ENCODE results near the gene ZMYM5. TPM values are rescaled to one million over a fixed set of nuclear protein-coding genes. Genes with fewer than 3 reads are reported as not detected.

ZMYM5 gene
- total and polyA plus RNA-seq, 2 of the 8 experiments (the other 6 are each of a cell fraction or from before 2014, with no cell fraction given): 4.9 to 7.9 TPM

DNA sequence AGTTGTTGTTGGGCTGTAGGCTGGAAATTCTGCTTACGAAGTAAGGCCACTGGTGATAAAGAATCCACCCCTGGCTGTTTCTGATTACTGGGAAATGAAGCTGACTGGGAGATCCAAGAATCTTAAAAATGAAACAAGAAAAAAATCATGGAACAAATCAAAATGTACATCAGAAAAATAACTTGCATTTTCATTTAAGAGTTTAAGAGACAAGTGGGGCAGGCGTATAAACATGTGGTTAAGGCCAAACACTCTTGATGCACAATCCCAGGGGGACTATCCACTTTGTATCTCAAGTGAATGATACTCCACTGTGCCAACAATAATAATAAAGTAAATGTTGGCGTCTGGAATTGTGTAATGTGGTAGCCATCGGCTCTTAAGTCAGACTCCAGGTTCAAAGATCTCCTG lies 24.6 kb downstream of the ZMYM5 start:
- DNase-seq (ENCODE audit: low read depth in 1 of 2, low spot score in 2 of 2): no peak
- H4K5ac ChIP-seq (ENCODE audit: insufficient read length, low read depth, low read length): no peak overlapping the region
- H3K56ac ChIP-seq (replicated peaks; ENCODE audit: insufficient read length, low read depth, low read length): no peak overlapping the region
- no peak overlapping the region for H3K4ac ChIP-seq (replicated peaks; ENCODE audit: insufficient read length, low read depth, low read length)
- no peak overlapping the region for H3K4me2 ChIP-seq (ENCODE audit: insufficient read depth in 1 of 2, low read depth in 2 of 2, low read length in 2 of 2)
- TF ChIP-seq BACH1 (IDR thresholded peaks at IDR 0.05; ENCODE audit: low read length): no peak
- TF ChIP-seq, protein P1, sequence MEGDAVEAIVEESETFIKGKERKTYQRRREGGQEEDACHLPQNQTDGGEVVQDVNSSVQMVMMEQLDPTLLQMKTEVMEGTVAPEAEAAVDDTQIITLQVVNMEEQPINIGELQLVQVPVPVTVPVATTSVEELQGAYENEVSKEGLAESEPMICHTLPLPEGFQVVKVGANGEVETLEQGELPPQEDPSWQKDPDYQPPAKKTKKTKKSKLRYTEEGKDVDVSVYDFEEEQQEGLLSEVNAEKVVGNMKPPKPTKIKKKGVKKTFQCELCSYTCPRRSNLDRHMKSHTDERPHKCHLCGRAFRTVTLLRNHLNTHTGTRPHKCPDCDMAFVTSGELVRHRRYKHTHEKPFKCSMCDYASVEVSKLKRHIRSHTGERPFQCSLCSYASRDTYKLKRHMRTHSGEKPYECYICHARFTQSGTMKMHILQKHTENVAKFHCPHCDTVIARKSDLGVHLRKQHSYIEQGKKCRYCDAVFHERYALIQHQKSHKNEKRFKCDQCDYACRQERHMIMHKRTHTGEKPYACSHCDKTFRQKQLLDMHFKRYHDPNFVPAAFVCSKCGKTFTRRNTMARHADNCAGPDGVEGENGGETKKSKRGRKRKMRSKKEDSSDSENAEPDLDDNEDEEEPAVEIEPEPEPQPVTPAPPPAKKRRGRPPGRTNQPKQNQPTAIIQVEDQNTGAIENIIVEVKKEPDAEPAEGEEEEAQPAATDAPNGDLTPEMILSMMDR (IDR thresholded peaks at IDR 0.05; ENCODE audit: control extremely low read depth in 1 of 3, insufficient read depth in 1 of 3, low read depth in 1 of 3, low read length in 3 of 3): no peak
- no peaks in the 10 kb centered on the region for H3K9me3 ChIP-seq (ENCODE audit: insufficient read depth in 2 of 2, low read depth in 1 of 2, low read length in 1 of 2)
- H2BK5ac ChIP-seq (ENCODE audit: low read depth, low read length): no peak overlapping the region
- no peak overlapping the region for H2BK20ac ChIP-seq (ENCODE audit: low read length)
- CTCF ChIA-PET (ENCODE audit: partially characterized antibody): no interaction called here
- H4K8ac ChIP-seq (ENCODE audit: extremely low read depth, insufficient read depth, low read length): no peak overlapping the region
- WGBS, 2 experiments (ENCODE audit: extremely low coverage in 1 of 2, insufficient coverage in 1 of 2, insufficient read length in 1 of 2, insufficient replicate concordance in 2 of 2, low coverage in 1 of 2, low lambda C conversion rate in 2 of 2, missing lambda C conversion rate in 1 of 2): 91% methylated on average over 4 of the region's 4 CpGs; no CpG with 5 or more reads in 1 of the 2 experiments
- H3K79me2 ChIP-seq (ENCODE audit: control insufficient read depth in 1 of 2, insufficient read depth in 2 of 2, low read length in 2 of 2): no peaks in the 10 kb centered on the region
- H3K14ac ChIP-seq (ENCODE audit: insufficient read length): no peak overlapping the region
- H3K18ac ChIP-seq (ENCODE audit: extremely low read depth, low read length): no peak overlapping the region
- no peak overlapping the region for H3K27ac ChIP-seq (ENCODE audit: low read depth, low read length)
- H2AFZ ChIP-seq (ENCODE audit: low read length): no peak overlapping the region
- no peak overlapping the region for H3K4me3 ChIP-seq (ENCODE audit: extremely low read depth in 1 of 4, insufficient read depth in 2 of 4, low read depth in 3 of 4, low read length in 4 of 4)
- H3K9ac ChIP-seq (replicated peaks in 1 of 4; ENCODE audit: extremely low read depth in 1 of 4, low read depth in 3 of 4, low read length in 3 of 4): no peak overlapping the region
- POLR2A ChIA-PET (ENCODE audit: partially characterized antibody): interaction anchor here (1.5 to 1.6 kb wide), 2 partner anchors 25 to 58 kb away, joined by 3 to 4 read pairs; partner anchors contain the start of gene ZMYM5
- H3K36me3 ChIP-seq (ENCODE audit: control insufficient read depth in 2 of 4, insufficient read depth in 4 of 4, low read length in 3 of 4): peaks cover 0 to 29% (median 5%) of the 10 kb centered on the region in 4 experiments; a peak in 4 of 8 replicates
- no peak overlapping the region for H2BK12ac ChIP-seq (ENCODE audit: low read depth, low read length)
- H2BK120ac ChIP-seq (replicated peaks; ENCODE audit: low read depth, low read length): no peak overlapping the region
- no peak overlapping the region for H3K23ac ChIP-seq (ENCODE audit: insufficient read length)
- H3K79me1 ChIP-seq (ENCODE audit: low read depth, low read length): no peaks in the 10 kb centered on the region
- no peak overlapping the region for H2BK15ac ChIP-seq (ENCODE audit: low read length)
- H4K91ac ChIP-seq (replicated peaks; ENCODE audit: insufficient read length, low read length): no peak overlapping the region
- H3K27me3 ChIP-seq (replicated peaks in 1 of 4; ENCODE audit: control insufficient read depth in 3 of 4, extremely low read depth in 1 of 4, insufficient read depth in 3 of 4, low read length in 3 of 4): no peaks in the 10 kb centered on the region
- no peak overlapping the region for H2AK5ac ChIP-seq (ENCODE audit: low read depth, low read length)
- no peaks in the 10 kb centered on the region for H3K4me1 ChIP-seq (replicated peaks in 1 of 4; ENCODE audit: control insufficient read depth in 3 of 4, insufficient read depth in 4 of 4, low read length in 3 of 4)
- FAIRE-seq: no peak
- no peaks in the 10 kb centered on the region for H4K20me1 ChIP-seq (replicated peaks in 1 of 2; ENCODE audit: control insufficient read depth in 1 of 2, insufficient read depth in 2 of 2, low read length in 2 of 2)
- no peaks in the 10 kb centered on the region for H3K23me2 ChIP-seq (ENCODE audit: low read depth, low read length)

Data from H1 (cell line).